Measurements from ENCODE around the gene MPO. TPM values are rescaled to one million over a fixed set of nuclear protein-coding genes. Genes with fewer than 3 reads are reported as not detected.

Gene MPO
- total and polyA plus RNA-seq, 9 of the 15 experiments (the other 6 are each of a cell fraction or from before 2014, with no cell fraction given): 0.04 to 0.47 (median 0.39) TPM; not detected in 6

DNA sequence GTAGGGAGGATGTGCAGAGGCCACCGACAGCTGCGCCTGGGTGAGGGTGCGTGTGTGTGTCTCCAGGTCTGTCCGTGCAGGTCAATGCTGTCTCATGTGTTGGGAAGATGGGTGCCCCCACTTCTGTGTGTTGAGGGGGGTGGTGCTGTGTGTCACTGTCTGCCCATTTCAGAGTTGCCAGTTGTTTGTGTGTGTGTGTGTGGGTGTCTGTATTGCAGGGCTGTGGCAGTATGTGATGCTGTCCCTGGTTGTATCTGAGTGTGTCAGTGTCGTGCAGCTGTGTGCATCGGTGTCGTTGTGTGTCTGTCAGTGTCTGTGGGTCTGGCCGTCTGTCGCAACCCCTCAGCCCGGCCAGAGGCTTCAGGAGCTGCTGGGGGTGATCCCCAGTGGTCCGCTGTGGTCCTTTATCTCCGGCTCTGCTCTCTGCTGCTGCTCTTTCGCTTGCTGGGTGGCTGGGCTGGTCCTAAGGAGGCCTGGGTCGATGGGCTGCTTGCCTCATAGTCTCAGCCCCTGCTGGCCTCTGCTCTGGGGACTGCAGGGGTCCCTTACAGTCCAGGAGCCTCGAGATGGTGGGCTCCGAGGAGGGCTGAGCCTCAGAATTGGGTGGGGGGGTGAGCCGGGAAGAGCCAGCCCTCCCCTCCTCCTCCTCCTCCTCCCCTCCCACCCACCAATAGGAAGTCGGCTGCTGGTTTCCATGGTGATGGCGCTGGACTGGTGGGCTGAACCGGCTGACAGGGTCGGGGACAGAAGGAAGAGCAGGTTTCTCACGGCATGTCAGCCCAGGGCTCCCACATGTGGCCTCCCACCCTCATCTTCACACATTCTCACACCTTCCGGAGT is 47.7 kb upstream of the MPO start, which contains the start of gene TSPOAP1 (continued):
- TF ChIP-seq SRSF3 (IDR thresholded peaks at IDR 0.05; ENCODE audit: insufficient read depth, low read length) (peak; percentile 30; the same call in 1 of the 2 replicates), MTA2 (IDR thresholded peaks at IDR 0.05; ENCODE audit: low read depth) (0 out of 2 replicates have a peak, but pooled peaks have one; percentile 24), ZBTB5 (IDR thresholded peaks at IDR 0.05) (0 out of 2 replicates have a peak, but pooled peaks have one; percentile 38), ZNF134 (CRISPR knock-in tag; conservative IDR thresholded peaks at IDR 0.05) (no peak), ZSCAN32 (CRISPR knock-in tag; IDR thresholded peaks at IDR 0.05) (peak; percentile 34; the same call in 1 of the 2 replicates), POLR2AphosphoS5 (IDR thresholded peaks at IDR 0.05; ENCODE audit: control insufficient read depth, insufficient read depth, low read depth, low read length) (peak; percentile 77), OTX1 (CRISPR knock-in tag; IDR thresholded peaks at IDR 0.05) (peak; percentile 91), ETV5 (CRISPR knock-in tag; IDR thresholded peaks at IDR 0.05; ENCODE audit: low read depth) (0 out of 2 replicates have a peak, but pooled peaks have one; percentile 30), NFATC3 (IDR thresholded peaks at IDR 0.05) (peak; percentile 85; the same call in 1 of the 2 replicates), MCM7 (IDR thresholded peaks at IDR 0.05) (0 out of 4 replicates have a peak, but pooled peaks of 1 of the 2 experiments have one; percentile 39), ZNF133 (CRISPR knock-in tag; IDR thresholded peaks at IDR 0.05) (no peak), NR4A1 (CRISPR knock-in tag; IDR thresholded peaks at IDR 0.05) (no peak), NR4A1 (tag; IDR thresholded peaks at IDR 0.05) (no peak), THRAP3 (IDR thresholded peaks at IDR 0.05; ENCODE audit: borderline replicate concordance) (peak; percentile 98), ARID3A (IDR thresholded peaks at IDR 0.05; ENCODE audit: borderline replicate concordance, low read depth, low read length) (no peak), XRCC5 (IDR thresholded peaks at IDR 0.05; ENCODE audit: low read depth, low read length) (no peak)
- TF ChIP-seq, protein P1, sequence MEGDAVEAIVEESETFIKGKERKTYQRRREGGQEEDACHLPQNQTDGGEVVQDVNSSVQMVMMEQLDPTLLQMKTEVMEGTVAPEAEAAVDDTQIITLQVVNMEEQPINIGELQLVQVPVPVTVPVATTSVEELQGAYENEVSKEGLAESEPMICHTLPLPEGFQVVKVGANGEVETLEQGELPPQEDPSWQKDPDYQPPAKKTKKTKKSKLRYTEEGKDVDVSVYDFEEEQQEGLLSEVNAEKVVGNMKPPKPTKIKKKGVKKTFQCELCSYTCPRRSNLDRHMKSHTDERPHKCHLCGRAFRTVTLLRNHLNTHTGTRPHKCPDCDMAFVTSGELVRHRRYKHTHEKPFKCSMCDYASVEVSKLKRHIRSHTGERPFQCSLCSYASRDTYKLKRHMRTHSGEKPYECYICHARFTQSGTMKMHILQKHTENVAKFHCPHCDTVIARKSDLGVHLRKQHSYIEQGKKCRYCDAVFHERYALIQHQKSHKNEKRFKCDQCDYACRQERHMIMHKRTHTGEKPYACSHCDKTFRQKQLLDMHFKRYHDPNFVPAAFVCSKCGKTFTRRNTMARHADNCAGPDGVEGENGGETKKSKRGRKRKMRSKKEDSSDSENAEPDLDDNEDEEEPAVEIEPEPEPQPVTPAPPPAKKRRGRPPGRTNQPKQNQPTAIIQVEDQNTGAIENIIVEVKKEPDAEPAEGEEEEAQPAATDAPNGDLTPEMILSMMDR (IDR thresholded peaks at IDR 0.05 in 2 of 3, conservative IDR thresholded peaks at IDR 0.05 in 1 of 3; ENCODE audit: insufficient read depth in 2 of 3, low read depth in 1 of 3, low read length in 3 of 3): peak in 1 of 3 experiments; percentile 4; a peak in 1 of 6 replicates
- TF ChIP-seq, protein P2, sequence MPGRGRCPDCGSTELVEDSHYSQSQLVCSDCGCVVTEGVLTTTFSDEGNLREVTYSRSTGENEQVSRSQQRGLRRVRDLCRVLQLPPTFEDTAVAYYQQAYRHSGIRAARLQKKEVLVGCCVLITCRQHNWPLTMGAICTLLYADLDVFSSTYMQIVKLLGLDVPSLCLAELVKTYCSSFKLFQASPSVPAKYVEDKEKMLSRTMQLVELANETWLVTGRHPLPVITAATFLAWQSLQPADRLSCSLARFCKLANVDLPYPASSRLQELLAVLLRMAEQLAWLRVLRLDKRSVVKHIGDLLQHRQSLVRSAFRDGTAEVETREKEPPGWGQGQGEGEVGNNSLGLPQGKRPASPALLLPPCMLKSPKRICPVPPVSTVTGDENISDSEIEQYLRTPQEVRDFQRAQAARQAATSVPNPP (IDR thresholded peaks at IDR 0.05; ENCODE audit: borderline replicate concordance, insufficient read depth, insufficient read length): no peak
- TF ChIP-seq, protein P3, sequence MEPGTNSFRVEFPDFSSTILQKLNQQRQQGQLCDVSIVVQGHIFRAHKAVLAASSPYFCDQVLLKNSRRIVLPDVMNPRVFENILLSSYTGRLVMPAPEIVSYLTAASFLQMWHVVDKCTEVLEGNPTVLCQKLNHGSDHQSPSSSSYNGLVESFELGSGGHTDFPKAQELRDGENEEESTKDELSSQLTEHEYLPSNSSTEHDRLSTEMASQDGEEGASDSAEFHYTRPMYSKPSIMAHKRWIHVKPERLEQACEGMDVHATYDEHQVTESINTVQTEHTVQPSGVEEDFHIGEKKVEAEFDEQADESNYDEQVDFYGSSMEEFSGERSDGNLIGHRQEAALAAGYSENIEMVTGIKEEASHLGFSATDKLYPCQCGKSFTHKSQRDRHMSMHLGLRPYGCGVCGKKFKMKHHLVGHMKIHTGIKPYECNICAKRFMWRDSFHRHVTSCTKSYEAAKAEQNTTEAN (CRISPR knock-in tag; IDR thresholded peaks at IDR 0.05): peak; percentile 85; the same call in 1 of the 2 replicates
